Pulmonary artery endothelial cell (primary cell): ENCODE measurements around the gene MET. TPM values are rescaled to one million over a fixed set of nuclear protein-coding genes. Genes with fewer than 3 reads are reported as not detected.
"Not testable (repeated sequence)": the region's sequence is repeated elsewhere in the genome, so short reads cannot be mapped to it uniquely, and the experiment has no call there.

Experiments used
- DNase-seq: peaks from one replicate; pipeline ENCODE4 v3.0.0-alpha.2; 2011; ENCODE audit warnings: low read depth, low spot score
- total RNA-seq: library from RNA; depleted of rRNA; stranded (reverse); fragments of >200 nt; gene quantifications from 2 replicates; pipeline ENCODE4 v1.2.3, GENCODE V29; 2014

The MET gene
- total RNA-seq = 80.8 and 188 TPM in 2 replicates

DNA sequence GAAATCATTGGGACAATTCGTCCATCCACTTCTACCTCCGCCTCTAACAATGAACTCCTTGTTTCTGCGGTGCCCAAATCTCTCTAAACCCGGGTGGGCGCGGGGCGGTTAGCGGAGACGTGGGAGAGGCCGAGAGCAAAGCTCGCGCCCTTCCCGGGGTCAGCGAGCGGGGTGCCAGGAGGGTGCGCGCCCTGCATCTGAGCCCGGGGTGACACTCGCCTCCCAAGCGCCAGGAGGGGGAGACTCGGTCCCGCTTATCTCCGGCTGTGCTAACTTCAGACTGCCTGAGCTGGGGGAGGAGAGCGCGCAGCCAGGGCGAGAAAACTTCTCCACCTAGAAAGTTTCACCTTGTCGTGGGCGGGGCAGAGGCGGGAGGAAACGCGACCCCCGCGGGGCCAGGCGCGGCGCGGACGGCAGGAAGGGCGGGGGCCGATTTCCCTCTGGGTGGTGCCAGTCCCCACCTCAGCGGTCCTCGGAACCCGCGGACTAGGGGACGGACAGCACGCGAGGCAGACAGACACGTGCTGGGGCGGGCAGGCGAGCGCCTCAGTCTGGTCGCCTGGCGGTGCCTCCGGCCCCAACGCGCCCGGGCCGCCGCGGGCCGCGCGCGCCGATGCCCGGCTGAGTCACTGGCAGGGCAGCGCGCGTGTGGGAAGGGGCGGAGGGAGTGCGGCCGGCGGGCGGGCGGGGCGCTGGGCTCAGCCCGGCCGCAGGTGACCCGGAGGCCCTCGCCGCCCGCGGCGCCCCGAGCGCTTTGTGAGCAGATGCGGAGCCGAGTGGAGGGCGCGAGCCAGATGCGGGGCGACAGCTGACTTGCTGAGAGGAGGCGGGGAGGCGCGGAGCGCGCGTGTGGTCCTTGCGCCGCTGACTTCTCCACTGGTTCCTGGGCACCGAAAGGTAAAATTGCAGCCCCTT, at the start of gene MET:
MET (plus strand) TSS at position 516 of the 915 bp plus-strand sequence. CDS start 26,889 bp downstream, outside the sequence.
- peak; percentile 33 for DNase-seq

DNA sequence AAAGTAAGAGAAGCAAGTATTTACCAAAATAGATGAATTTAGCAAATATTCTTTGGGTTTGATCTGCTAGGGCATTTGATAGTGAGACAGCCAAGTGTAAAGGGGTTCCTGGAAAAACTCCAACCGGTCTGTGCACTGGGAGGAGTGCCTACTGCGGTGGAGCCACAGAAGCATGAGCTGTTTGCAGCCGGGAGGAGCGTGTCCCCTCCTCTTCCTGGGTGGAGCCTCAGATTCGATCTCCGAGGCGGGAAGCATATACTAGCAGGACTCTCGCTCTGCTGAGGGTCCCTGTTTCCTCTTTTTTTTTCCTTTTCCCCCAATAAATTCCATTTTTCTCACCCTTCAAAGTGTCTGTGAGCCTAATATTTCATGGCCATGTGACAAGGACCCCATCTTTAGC, 45.1 kb upstream of the MET start:
- DNase-seq = no peak

DNA sequence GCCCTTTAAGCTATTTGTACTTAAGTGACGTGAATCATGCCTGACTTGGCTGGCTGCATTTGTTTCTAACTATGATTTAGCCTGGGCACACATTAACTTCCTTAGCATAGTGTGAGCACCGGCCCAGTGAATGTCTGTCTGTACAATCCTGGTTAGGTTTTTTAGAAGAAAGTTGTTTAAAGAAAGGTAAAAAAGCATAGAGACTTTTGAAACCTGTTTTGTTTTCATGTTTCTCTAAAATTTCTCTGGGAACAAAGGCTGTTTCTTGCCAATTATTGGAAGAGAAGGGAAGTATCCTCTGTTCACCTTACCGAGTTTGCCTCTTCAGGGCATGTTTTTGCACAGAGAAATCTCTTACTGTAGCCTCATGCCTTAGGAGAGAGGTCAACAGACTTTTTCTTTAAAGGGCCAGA, 42.9 kb upstream of the MET start:
- DNase-seq = no peak

DNA sequence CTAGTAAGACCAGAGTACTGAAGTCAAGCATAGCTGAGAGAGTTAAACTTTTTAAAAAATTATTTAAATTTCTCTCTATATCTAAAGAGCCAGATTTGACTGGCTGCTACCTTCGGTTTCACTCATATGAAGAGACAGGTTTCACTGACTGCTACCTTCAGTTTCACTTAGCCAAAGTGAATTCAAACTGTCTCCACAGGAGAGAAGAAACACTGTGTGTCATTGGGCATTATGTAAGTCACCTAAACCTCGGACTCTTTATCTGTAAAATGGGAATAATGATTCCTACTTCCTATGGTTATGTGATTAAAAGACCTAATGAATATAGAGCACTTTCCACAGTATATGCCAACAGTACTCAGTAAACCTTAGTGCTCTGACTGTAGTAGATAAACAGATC, 41.6 kb upstream of the MET start:
- DNase-seq = no peak

DNA sequence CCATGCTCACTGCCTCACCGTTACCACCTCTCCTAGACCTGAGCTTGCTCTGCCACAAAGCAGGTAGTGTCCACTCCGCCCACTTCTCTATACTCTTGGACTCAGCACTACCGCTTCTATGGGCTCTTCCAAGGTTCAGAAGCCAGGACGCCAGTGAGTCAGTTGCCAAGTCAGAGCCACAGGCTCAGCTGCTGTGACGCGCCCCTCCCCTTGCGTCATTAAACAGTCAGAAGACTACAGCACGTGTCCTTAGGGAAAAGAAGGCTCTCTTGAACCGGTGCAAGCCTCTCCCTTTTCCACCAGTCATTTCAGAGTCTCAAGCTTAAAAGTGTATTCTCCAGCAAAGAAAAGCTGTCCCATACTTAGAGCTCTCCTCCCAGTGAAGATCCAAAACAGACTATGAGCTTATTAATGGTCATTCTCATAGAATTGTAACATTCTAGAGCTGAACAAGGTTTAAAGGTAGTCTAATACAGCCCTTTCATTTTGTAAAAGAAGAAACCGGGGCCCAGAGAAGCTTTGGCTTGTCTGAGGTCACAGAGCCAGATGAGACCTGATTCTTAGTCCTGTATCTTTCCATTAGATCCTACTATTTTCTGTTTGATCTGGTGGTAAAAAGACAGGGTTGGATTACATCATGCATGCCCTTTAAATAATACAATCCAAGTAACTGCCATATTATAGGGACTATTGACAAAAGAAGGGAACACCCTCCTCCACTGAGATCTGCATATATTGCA, 40.9 kb upstream of the MET start:
- DNase-seq = no peak

DNA sequence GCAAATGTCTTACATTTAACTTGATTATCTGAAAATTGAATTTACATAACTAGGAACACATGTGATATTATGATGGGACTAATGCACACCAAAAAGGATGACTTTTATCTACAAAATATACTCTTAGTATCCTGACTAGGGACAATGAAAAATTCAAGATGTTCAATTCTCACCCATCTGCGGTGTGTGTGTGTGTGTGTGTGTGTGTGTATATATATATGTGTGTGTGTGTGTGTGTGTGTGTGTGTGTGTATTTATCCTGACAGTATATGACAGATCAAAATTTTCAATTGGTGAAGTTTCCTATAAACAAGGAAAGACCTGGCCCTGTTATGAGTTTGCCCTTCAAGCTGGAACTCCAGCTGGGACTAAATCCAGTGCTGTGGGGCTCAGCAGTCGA, 40.3 kb upstream of the MET start:
- DNase-seq = no peak

DNA sequence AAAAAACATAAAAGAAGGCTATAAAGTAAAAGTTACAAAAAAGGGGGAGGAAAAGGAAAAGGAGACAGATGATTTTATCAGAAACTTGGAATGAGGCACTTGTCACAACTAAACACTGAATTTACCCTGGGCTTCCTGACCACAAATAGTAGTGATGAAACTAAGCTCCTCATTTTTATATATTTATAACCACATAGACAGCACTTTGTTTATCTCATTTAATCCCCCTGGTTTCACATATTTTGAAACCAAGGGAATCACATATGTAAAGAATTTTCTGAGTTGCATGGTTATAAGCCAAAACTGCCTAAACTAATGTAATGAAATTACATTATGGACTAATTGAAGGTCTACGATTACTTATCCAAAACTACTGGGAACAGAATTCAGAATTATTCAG, 39.6 kb upstream of the MET start:
- DNase-seq = no peak

DNA sequence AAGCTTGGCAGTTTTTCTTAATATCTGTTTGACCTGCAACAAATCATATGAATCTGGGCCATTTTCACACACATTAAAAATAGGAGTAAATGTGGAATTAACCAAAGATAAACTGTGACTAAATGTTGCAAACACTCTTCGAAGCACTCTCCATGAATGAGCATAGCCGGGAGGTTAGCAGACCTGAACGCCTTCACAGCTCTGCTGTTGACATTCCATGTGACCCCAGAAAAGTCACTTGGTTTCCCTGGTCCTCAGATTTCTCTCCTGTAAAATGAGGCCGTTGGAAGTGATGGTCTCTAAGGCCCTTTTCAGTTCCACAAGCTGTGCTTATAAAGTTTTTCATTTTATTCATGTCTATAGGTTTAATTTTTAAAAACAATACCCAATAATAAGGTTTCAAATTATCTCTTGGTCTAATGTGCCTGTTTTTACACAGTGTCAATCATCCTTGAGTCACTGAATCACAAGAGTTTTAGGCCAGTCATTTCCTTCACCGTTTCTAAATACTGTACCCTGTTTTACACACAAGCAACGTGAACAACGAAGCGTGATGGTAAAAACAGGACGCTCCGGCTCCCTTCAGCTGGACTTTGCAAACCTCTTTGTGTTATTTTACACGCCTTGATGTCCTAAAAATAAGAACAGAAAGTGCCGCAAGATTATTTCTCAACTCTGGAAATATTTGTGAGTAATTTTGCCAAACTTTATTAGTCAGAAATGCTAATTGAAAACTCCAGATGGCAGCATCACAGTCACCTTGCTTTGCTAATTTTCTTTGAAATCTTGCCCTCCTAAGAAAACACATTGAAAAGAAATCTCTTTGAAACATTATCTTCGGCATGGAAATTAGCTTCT, 38.6 kb upstream of the MET start:
- no peak for DNase-seq

DNA sequence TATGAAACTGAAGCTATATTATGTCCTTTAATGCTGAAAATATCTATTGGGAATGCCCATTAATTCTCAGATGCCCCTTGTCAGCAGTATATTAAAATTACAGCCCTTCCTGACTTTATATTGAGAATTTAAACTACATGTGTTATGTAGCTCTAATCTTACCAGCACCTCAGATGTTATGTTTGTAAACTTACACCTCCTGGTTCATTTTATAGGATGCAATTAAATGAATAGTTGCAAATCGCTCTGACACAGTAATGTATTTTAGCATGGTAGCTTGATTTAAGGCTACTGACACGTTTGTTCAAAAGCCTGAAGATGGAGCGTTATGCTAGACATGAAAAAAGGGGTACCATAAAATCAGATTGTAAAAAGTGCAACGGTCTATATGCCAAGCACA, 35.0 kb upstream of the MET start:
- no peak for DNase-seq

DNA sequence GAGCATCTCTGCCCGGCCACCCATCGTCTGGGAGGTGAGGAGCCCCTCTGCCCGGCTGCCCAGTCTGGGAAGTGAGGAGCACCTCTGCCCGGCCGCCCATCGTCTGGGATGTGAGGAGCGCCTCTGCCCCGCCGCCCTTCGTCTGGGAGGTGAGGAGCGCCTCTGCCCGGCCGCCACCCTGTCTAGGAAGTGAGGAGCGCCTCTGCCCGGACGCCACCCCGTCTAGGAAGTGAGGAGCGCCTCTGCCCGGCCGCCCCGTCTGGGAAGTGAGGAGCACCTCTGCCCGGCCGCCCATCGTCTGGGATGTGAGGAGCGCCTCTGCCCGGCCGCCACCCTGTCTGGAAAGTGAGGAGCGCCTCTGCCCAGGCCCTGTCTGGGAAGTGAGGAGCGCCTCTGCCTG, 33.4 kb upstream of the MET start:
- DNase-seq = not testable (repeated sequence)

DNA sequence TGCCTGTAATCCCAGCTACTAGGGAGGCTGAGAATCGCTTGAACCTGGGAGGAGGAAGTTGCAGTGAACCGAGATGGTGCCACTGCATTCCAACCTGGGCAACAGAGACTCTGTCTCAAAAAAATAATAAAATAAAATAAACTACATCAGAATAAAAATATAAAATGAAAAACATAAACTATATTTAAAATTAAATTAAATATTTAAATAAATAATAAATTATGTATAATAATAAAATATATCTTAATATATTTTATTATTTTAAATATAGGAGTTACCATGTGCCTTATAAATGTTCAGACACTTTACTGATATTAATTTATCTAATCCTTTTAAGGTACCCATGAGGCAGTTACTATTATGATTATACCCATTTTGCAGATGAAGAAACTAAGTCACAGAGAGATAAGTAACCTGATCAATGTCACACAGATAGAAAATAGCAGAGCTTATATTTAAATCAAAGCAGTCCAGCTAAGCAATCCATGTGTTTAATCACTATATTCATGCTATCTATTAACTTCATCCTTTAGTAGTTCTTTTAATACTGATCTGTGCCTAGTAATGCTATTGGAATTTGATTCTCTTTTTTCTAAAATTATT, 30.3 kb upstream of the MET start:
- DNase-seq = no peak

DNA sequence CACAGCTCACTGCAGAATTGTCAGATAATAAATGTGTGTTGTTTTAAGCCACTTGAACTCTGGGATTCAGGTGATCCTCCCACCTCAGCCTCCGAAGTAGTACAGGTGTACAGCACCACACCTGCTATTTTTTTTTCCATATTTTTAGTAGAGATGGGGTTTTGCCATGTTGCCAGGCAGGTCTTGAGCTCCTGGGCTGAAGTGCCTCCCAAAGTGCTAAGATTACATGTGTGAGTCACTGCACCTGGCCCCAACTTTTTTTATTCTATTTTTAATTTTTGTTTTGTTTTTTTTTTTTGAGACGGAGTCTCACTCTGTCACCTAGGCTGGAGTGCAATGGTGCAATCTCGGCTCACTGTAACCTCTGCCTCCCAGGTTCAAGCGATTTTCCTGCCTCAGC, 28.8 kb upstream of the MET start:
- DNase-seq = not testable (repeated sequence)

DNA sequence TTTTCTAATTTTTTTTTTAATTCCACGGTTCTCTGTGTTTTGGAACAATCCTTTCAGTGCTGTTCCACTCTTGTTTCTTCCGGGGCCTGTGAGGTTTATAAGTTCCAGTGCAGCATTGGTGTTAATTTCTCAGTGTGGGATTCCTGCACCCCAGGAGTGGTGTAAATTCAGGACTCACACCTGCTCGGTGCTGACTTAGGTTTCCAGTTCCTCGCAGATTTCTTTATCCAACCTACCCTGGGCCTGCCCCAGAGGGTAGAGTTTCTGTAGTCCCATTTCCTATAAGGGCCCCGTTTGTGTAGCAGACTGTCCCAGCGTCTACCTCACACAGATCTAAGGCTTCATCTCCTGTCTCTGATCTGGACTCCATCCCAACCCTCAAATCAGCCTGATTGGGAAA, 27.4 kb upstream of the MET start:
- DNase-seq = no peak

DNA sequence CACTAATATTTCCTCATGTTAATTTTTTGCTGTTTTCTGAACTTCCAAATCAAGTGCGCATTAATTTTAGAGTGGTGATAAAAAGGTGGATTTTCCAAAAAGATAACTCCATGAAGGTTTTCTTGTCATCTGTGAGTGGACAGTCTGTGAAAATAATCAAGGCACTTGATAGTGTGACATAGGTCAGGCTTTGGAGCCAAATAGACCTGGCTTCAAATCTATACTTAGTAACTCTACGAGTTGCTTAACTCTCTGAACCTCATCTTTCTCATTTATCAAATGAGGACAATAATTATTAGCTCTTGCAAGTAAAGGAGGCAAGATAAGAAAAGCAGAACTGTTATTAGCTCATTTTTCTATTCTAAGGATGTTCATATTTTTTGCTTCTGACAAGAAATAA, 24.7 kb upstream of the MET start:
- no peak for DNase-seq

DNA sequence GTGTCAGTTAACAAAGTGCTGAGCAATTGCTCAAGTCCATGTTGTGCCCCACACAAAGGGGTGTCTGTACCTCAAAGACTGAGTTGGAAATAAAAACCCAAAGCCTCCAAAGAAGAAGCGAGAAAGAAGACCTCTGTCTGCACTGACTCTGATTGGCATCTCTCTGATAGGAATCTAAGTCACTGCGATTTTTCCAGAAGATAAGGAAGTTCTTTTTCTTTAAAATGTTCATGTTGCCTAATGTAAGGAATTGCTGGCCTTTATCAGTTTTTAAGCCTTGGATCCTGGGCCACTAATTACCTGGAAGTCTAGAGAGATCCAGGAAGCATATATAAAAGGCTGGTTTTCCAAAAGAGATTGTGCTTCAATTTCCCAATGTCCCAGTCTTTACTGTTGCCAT, 24.1 kb upstream of the MET start:
- no peak for DNase-seq

DNA sequence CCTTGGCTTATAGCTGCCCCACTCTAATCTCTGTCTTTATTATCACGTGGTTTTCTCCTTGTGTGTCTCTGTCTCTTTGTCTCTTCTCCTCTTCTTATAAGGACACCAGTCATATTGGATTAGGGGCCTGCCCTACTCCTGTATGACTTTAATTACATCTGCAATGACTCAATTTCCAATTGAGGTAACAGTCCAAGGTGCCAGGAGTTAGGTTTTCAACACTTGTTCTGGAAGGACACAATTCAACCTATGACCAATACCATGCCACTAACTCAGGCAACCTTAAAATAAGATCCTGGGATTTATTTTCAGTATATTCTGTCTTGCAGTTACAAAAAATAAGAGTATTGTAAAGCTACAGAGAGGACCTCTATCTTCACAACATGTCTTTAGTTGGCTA, 21.6 kb upstream of the MET start:
- no peak for DNase-seq

DNA sequence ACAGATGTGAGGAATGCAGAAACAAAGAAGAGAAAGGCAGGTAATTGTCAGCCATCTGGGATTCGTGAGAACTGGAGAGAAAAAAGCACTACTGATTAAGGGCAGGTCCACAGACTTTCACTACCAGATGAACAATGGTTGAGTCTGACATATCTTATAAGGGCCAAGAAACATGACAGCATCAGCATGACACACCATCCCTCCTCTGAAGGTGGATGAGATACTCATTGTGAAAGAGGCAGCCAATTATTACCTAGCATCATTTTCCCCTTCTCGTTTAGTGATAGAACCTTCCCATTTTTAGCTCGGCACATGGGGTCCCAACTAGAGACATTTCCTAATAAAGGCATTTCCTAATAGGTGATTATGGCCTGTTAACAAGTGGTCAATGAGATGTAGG, 19.2 kb upstream of the MET start:
- DNase-seq = no peak

DNA sequence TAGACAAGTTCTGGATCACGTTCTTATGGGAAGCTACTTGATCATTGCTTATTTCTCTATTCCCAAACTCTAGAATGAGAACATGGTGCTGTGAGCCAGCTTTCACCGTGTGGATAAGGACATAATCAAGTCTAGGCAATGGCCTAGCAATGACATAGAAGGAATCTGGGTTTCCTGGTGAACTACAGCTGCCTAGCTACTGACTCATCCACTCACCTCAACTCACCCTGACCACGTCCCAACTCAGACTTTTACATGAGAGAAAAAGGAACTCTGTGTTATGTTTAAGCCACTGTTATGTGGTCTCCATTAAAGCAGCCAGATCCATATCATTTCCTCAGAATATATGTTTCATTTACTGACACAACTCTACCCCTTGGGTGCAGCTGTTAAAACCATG, 18.8 kb upstream of the MET start:
- no peak for DNase-seq

DNA sequence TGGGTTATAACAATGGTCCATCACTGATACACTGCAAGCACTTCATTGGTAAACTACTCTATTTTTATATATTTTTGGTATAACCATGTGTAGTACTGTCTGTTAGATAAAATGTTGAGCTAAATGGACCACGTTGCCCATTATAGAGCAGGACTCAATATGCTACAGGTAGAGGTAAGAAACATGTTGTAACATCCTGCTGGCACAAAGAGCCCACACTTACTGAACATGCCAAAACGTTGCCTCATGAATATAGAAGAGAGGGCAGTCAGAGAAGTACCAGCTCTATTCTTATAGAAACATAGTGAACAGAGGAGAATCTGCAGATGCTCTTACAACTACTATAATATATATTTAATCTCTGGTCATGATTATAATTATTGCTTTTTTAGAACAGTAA, 18.4 kb upstream of the MET start:
- DNase-seq = no peak

DNA sequence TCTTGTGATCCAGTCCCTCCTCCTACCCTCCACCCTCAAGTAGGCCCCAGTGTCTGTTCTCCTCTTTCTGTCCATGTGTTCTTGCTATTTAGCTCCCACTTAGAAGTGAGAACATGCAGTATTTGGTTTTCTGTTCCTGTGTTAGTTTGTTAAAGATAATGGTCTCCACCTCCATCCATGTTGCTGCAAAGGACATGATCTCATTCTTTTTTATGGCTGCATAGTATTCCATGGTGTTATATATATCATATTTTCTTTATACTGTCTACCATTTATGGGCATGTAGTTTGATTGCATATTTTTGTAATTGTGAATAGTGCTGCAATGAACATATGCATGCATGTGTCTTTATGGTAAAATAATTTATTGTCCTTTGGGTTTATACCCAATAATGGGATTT, 12.7 kb upstream of the MET start:
- DNase-seq = not testable (repeated sequence)

DNA sequence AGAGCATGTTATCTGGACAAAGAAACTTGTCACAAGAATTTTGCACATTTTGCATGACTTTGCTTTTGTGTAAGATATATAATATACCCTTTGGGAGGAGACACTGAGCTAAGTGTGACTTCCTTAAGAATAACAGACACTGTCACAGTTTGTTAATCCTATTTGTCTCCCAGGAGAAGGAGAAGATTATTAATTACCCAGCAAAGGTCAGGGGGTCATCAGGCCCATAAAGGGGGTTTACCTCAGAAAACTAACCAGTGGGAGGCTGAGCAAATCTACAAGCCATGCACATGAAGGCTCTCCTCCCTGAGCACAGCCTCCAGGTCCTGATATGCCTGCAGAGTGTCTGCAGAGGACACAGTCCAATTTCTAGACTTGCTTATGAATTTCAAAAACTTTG, 10.1 kb upstream of the MET start:
- DNase-seq = no peak
